HL-60 (cell line): ENCODE results near the gene MSRB3.

Experiments
- DNase-seq, 2 experiments: peaks; one replicate each; pipeline ENCODE4 v3.0.0-alpha.2; 2010 to 2020; ENCODE audit warnings: low read depth in 1 of 2, low spot score in 1 of 2
- H3K27ac ChIP-seq: fragments of 250-450 bp; sonication (Bioruptor Pico); replicated peaks from 2 replicates; pipeline ENCODE4 v1.5.1; 2020; ENCODE audit warnings: mild to moderate bottlenecking, moderate library complexity
- H3K27me3 ChIP-seq: fragments of 250-450 bp; sonication (Bioruptor Pico); 2 replicates; pipeline ENCODE4 v1.5.1; 2021; ENCODE audit warnings: mild to moderate bottlenecking, moderate library complexity; ENCODE audit not compliant: insufficient read depth, poor library complexity, severe bottlenecking
- H3K4me3 ChIP-seq: replicated peaks from 2 replicates; pipeline ENCODE4 v1.5.1; 2011; ENCODE audit warnings: mild to moderate bottlenecking, control low read depth, low read length; ENCODE audit not compliant: insufficient read depth
- CTCF ChIP-seq: IDR thresholded peaks from one replicate; pipeline ENCODE4 v1.5.1; 2011; ENCODE audit warnings: low read length, control low read depth, inconsistent platforms; ENCODE audit not compliant: insufficient read depth
- GABPA ChIP-seq: IDR thresholded peaks from 2 replicates; pipeline ENCODE4 v1.6.1; 2012; ENCODE audit warnings: low read depth
- POLR2AphosphoS5 ChIP-seq: IDR thresholded peaks from 2 replicates; pipeline ENCODE4 v1.6.1; 2012; ENCODE audit warnings: low read depth
- REST ChIP-seq: IDR thresholded peaks from 2 replicates; pipeline ENCODE4 v1.6.1; 2012; ENCODE audit warnings: low read depth; ENCODE audit not compliant: insufficient replicate concordance
- SPI1 ChIP-seq: IDR thresholded peaks from 2 replicates; pipeline ENCODE4 v1.6.1; 2012; ENCODE audit warnings: low read depth, mild to moderate bottlenecking, borderline replicate concordance

MSRB3 gene

GRCh38 chr12:65497660-65498059 is 219.2 kb downstream of the MSRB3 start:
- H3K27ac ChIP-seq: no peak overlapping the region
- no peak overlapping the region for H3K4me3 ChIP-seq
- no peak for DNase-seq
- TF ChIP-seq REST (peak; percentile 23), CTCF (no peak)
- H3K27me3 ChIP-seq: peaks cover 8% of the 10 kb centered on the region

GRCh38 chr12:65499167-65499566 is 220.7 kb downstream of the MSRB3 start:
- H3K4me3 ChIP-seq: no peak overlapping the region
- H3K27me3 ChIP-seq: peaks cover 13% of the 10 kb centered on the region
- no peak overlapping the region for H3K27ac ChIP-seq
- DNase-seq: no peak
- TF ChIP-seq GABPA: no peak
- no peak for TF ChIP-seq REST
- no peak for TF ChIP-seq SPI1

- Histone ChIP-seq H3K27ac (no peak overlapping the region), H3K27me3 (peaks cover 13% of the 10 kb centered on the region), H3K4me3 (no peak overlapping the region)
- no peak for TF ChIP-seq REST
- TF ChIP-seq POLR2AphosphoS5: no peak
- TF ChIP-seq SPI1: no peak
- no peak for TF ChIP-seq GABPA
- no peak for TF ChIP-seq CTCF
- no peak for DNase-seq
Measured at GRCh38 chr12:65500091-65500900, 221.8 kb downstream of the MSRB3 start.
